ENCODE measurements around the gene TMEM212.

DNA sequence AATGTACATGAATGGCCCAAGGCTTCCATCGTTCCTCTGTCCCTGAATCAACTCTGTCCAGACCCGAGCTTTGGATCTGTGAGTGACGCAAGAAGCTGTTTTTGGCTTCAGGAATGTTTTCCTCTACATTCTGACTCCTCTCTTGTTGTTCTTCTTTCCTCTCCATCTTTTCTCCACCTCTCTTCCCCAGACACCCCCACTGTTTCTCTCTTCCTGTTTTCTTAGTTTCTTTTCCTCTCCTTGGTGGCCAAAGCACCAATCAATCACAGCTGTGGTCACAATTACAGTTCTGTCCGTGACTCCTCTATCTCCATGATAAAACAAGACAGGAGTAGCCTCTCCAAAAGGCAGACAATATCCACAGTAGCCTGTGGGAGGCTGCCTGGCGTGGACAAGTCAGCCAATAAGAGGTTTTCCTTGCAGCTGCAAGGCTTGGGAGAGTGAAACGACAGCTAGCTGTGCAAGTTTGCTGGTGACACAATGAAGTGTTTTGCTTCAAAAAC, 4.9 kb upstream of the TMEM212 start:
- TF ChIP-seq CHCHD3 (CRISPR knock-in tag; IDR thresholded peaks at IDR 0.05) (no peak), ZNF350 (CRISPR knock-in tag; IDR thresholded peaks at IDR 0.05; ENCODE audit: borderline replicate concordance, low read depth) (peak; percentile 50; the same call in 1 of the 2 replicates), DPF2 (CRISPR knock-in tag; IDR thresholded peaks at IDR 0.05; ENCODE audit: borderline replicate concordance, low read depth) (peak; percentile 38; the same call in 1 of the 2 replicates), JUND (CRISPR knock-in tag; IDR thresholded peaks at IDR 0.05) (no peak), EZH2 (conservative IDR thresholded peaks at IDR 0.05; ENCODE audit: low read depth, low read length) (no peak), HMGA1 (CRISPR knock-in tag; conservative IDR thresholded peaks at IDR 0.05) (no peak), CBX5 (CRISPR knock-in tag; IDR thresholded peaks at IDR 0.05; ENCODE audit: borderline replicate concordance) (0 out of 2 replicates have a peak, but pooled peaks have one; percentile 6), ISX (CRISPR knock-in tag; conservative IDR thresholded peaks at IDR 0.05) (no peak), HNRNPLL (IDR thresholded peaks at IDR 0.05; ENCODE audit: low read depth, low read length, poor library complexity, severe bottlenecking) (no peak), EP300 (IDR thresholded peaks at IDR 0.05; ENCODE audit: low read depth in 2 of 2, low read length in 2 of 2) (peak; percentile 17 to 79; a peak in 2 of 4 replicates), EP300 (CRISPR knock-in tag; IDR thresholded peaks at IDR 0.05; ENCODE audit: borderline replicate concordance) (peak; percentile 58; the same call in 1 of the 2 replicates), SIN3A (IDR thresholded peaks at IDR 0.05; ENCODE audit: borderline replicate concordance, low read depth, low read length) (no peak)
- TF ChIP-seq, protein P1, sequence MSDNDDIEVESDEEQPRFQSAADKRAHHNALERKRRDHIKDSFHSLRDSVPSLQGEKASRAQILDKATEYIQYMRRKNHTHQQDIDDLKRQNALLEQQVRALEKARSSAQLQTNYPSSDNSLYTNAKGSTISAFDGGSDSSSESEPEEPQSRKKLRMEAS (IDR thresholded peaks at IDR 0.05), result no peak; the same call in 1 of the 2 replicates
- TF ChIP-seq, protein P2, sequence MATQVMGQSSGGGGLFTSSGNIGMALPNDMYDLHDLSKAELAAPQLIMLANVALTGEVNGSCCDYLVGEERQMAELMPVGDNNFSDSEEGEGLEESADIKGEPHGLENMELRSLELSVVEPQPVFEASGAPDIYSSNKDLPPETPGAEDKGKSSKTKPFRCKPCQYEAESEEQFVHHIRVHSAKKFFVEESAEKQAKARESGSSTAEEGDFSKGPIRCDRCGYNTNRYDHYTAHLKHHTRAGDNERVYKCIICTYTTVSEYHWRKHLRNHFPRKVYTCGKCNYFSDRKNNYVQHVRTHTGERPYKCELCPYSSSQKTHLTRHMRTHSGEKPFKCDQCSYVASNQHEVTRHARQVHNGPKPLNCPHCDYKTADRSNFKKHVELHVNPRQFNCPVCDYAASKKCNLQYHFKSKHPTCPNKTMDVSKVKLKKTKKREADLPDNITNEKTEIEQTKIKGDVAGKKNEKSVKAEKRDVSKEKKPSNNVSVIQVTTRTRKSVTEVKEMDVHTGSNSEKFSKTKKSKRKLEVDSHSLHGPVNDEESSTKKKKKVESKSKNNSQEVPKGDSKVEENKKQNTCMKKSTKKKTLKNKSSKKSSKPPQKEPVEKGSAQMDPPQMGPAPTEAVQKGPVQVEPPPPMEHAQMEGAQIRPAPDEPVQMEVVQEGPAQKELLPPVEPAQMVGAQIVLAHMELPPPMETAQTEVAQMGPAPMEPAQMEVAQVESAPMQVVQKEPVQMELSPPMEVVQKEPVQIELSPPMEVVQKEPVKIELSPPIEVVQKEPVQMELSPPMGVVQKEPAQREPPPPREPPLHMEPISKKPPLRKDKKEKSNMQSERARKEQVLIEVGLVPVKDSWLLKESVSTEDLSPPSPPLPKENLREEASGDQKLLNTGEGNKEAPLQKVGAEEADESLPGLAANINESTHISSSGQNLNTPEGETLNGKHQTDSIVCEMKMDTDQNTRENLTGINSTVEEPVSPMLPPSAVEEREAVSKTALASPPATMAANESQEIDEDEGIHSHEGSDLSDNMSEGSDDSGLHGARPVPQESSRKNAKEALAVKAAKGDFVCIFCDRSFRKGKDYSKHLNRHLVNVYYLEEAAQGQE (IDR thresholded peaks at IDR 0.05; ENCODE audit: borderline replicate concordance in 1 of 2, low read depth in 1 of 2, low read length in 2 of 2), result no peak
- TF ChIP-seq, protein P3, sequence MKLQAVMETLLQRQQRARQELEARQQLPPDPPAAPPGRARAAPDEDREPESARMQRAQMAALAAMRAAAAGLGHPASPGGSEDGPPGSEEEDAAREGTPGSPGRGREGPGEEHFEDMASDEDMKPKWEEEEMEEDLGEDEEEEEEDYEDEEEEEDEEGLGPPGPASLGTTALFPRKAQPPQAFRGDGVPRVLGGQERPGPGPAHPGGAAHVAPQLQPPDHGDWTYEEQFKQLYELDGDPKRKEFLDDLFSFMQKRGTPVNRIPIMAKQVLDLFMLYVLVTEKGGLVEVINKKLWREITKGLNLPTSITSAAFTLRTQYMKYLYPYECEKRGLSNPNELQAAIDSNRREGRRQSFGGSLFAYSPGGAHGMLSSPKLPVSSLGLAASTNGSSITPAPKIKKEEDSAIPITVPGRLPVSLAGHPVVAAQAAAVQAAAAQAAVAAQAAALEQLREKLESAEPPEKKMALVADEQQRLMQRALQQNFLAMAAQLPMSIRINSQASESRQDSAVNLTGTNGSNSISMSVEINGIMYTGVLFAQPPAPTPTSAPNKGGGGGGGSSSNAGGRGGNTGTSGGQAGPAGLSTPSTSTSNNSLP (IDR thresholded peaks at IDR 0.05; ENCODE audit: low read depth, low read length), result 0 out of 2 replicates have a peak, but pooled peaks have one; percentile 2

All from HepG2 (cell line).